GM21360 (cell line): ENCODE results near the gene NOL7.

Experiments
- ATAC-seq: cut with Tn5 transposase; IDR thresholded peaks from one replicate; pipeline ENCODE4 v1.9.1; 2021; ENCODE audit warnings: mild to moderate bottlenecking, moderate library complexity; ENCODE audit not compliant: unreplicated experiment

Gene NOL7

DNA sequence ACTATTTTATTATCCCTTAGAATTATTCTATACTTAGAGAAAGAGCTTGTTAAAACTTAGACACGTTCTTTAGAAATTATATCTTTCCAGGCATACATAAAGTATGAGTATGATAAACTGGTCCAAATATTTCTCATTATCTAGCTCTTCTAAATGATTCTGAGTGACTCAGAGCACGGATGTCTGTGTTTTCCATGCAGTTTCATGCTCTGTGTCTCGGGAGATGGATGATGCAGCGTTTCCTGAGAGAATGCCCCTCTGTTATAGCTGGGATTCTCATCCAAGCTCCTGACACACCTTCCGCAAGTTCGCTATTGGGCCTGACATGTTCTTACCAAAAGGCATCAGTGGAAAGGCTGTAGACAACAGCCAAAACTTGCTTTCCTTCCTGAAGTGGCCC lies 21.4 kb upstream of the NOL7 start:
- ATAC-seq, result no peak

- ATAC-seq, result no peak
These were observed 18.1 kb upstream of the NOL7 start for GRCh38 chr6:13597073-13597472.

GRCh38 chr6:13600036-13600435 lies 15.1 kb upstream of the NOL7 start:
- ATAC-seq, result no peak

DNA sequence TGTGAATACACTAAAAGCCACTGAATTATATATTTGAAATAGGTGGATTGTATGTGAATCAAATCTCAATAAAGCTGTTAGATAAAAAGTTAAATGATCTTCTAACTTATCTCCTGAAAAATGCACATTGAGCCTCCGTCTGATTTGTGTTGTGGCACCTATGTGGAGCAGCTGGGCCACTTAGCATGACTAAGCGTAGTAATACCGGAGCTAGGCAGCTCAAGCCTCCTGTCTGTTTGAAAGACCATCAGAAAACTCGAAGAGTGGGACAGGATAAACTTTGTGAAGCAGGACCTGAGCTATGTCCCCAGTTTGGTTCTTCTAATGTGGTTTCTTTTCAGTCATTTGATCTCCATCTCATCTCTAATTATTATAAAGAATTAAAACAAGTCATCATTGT lies 11.0 kb upstream of the NOL7 start:
- ATAC-seq, result no peak

DNA sequence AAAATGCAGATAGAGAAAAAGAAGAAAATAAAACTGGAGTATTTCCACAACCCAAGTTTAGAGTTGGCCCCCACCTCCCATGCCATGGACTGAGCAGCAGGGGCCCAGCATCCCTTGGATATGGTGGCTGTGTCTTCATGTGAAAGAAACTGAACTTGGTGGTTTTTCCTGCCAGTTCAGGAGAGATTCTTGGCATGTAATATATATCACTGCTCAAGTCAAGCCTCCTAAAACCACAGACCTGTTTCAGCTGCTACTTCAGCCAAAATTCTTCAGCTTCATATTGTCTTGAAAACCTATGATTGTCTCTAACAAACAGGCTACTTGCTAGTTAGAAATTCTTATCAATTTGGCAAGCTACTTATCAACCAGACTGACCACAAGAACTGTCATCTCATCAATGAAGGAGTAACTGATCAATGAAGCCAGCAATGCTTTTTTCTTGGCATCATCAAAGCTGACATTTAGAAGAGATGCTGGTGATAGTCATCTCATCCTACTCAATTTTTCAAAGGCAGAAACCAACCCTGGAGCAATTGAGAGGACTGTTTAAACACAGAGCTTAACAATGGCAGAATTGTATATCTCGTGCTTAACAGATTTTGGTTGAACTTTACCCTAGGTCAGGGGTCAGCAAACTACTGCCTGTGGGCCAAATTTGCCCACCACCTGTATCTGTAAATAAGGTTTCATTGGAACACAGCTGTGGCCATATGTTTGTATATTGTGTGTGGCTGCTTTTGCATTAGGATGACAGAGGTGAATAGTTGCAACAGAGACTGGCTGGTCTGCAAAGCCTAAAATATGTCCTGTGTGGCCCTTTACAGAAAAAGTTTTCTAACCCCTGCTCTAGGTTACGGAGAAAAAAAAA lies 10.4 kb upstream of the NOL7 start:
- no peak for ATAC-seq

GRCh38 chr6:13605634-13606033 lies 9.5 kb upstream of the NOL7 start:
- no peak for ATAC-seq

GRCh38 chr6:13611715-13612114 lies 3.4 kb upstream of the NOL7 start:
- ATAC-seq, result no peak

GRCh38 chr6:13613029-13613594 lies 2.0 kb upstream of the NOL7 start:
- ATAC-seq, result no peak

- ATAC-seq, result peak; percentile 15
These were observed 809 bp upstream of the NOL7 start for GRCh38 chr6:13614126-13614925.

- no peak for ATAC-seq
These were observed 621 bp downstream of the NOL7 start for GRCh38 chr6:13615792-13616120.

GRCh38 chr6:13617066-13617465 lies 1.9 kb downstream of the NOL7 start:
- ATAC-seq, result no peak

- no peak for ATAC-seq
These were observed 9.7 kb downstream of the NOL7 start for GRCh38 chr6:13624871-13625288.

- ATAC-seq, result no peak
These were observed 14.5 kb downstream of the NOL7 start for GRCh38 chr6:13629459-13630116.

- no peak for ATAC-seq
These were observed 15.4 kb downstream of the NOL7 start for GRCh38 chr6:13630499-13630898.

GRCh38 chr6:13633343-13633742 lies 18.2 kb downstream of the NOL7 start:
- no peak for ATAC-seq

- ATAC-seq, result no peak
These were observed 21.0 kb downstream of the NOL7 start for GRCh38 chr6:13635948-13636658.

- ATAC-seq, result no peak
These were observed 22.9 kb downstream of the NOL7 start for GRCh38 chr6:13638014-13638413.

- ATAC-seq, result no peak
These were observed 23.5 kb downstream of the NOL7 start for GRCh38 chr6:13638626-13639025.

GRCh38 chr6:13641315-13641714 lies 26.2 kb downstream of the NOL7 start:
- ATAC-seq, result no peak

GRCh38 chr6:13643125-13643524 lies 28.0 kb downstream of the NOL7 start:
- ATAC-seq, result no peak

DNA sequence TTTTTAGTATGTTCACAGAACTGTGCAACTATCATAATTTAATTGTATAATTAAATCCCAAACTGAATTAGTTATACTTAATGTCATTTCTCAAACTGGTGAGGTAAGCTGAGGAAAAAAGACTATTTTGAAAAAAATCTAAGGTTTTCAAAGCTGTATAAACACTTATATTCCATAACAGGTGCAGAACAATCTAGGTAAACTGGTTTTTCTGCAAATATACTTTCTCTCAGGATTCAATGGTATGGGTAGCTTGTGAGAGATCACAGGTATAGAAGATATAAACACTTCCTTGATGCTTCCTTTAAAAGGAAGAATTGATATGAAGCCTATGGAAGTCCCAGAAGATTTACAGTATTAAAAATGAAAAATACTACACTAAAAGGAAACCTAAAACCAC lies 33.7 kb downstream of the NOL7 start:
- no peak for ATAC-seq
